Measurements from ENCODE around the gene TOP3A. TPM values are rescaled to one million over a fixed set of nuclear protein-coding genes. Genes with fewer than 3 reads are reported as not detected.
"Not testable (repeated sequence)": the region's sequence is repeated elsewhere in the genome, so short reads cannot be mapped to it uniquely, and the experiment has no call there.

Gene TOP3A
- total RNA-seq, 4 donors from 2014 or later = 12.0 to 79.0 (median 32.1) TPM

DNA sequence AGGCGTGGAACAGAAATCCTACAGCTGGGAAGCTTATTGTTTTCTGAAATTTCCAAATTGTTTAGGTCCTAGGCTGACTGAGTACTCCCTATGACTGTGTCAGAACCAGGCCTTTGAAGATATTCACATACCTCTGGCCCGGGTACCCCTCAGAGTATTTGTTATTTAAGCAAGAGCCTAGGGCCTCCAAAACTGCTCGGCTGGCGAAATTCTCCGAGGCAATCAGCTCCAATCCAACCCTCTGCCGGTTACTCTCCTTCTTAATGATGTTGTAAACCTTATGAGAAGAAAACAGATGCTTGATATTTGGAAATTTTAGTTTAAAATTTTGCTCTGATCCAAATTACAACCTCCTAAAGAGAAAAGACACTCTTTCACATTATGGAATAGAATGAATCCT lies 38.7 kb upstream of the TOP3A start:
- 90% methylated on average over 5 to 6 of the region's 6 CpGs for WGBS, 2 donors (ENCODE audit: low coverage in 1 of 2)
- Histone ChIP-seq H3K4me1 (no peaks in the 10 kb centered on the region), H3K9me3 (no peaks in the 10 kb centered on the region), H3K27ac (no peak overlapping the region), H3K4me3 (no peak overlapping the region), H3K27me3 (no peaks in the 10 kb centered on the region), H3K36me3 (peaks cover 0 to 28% (median 7%) of the 10 kb centered on the region in 4 donors)
- in situ Hi-C loops (cut with MboI; ENCODE audit: low pct_ligation_motif_present in 1 of 4, low pct_unique_long_range_greater_than_20kb in 1 of 4, low sequenced_read_pairs in 3 of 4) (no loop called here), intact Hi-C loops (cut with DNase I; ENCODE audit: low total_unique reads) (no loop called here)
- TF ChIP-seq EP300 (IDR thresholded peaks at IDR 0.05; ENCODE audit: low read depth) (no peak), POLR2AphosphoS5 (IDR thresholded peaks at IDR 0.05) (no peak), POLR2A (IDR thresholded peaks at IDR 0.05) (no peak)
- TF ChIP-seq, protein P1, sequence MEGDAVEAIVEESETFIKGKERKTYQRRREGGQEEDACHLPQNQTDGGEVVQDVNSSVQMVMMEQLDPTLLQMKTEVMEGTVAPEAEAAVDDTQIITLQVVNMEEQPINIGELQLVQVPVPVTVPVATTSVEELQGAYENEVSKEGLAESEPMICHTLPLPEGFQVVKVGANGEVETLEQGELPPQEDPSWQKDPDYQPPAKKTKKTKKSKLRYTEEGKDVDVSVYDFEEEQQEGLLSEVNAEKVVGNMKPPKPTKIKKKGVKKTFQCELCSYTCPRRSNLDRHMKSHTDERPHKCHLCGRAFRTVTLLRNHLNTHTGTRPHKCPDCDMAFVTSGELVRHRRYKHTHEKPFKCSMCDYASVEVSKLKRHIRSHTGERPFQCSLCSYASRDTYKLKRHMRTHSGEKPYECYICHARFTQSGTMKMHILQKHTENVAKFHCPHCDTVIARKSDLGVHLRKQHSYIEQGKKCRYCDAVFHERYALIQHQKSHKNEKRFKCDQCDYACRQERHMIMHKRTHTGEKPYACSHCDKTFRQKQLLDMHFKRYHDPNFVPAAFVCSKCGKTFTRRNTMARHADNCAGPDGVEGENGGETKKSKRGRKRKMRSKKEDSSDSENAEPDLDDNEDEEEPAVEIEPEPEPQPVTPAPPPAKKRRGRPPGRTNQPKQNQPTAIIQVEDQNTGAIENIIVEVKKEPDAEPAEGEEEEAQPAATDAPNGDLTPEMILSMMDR (IDR thresholded peaks at IDR 0.05) = no peak
- no peak for DNase-seq

DNA sequence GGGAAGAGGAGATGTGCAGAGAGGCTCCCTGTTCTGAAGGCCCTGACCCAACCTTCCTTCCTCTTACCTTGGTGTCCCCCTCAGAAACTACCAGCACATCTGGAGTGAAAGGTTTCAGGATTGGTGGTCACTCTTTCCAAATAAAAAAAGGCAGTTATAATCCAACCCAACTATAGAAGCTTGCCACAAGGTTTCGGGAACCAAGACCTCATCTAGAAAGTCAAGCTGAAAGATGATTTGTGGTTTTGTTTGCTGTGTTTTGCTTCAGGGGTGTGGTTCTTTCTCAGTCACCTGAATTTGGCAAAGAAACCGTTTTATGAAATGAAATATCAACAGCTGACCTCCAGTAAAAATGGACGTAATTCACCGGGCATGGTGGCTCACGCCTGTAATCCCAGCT lies 29.2 kb upstream of the TOP3A start:
- Histone ChIP-seq H3K4me3 (no peak overlapping the region), H3K4me1 (no peaks in the 10 kb centered on the region), H3K9me3 (no peaks in the 10 kb centered on the region), H3K27ac (no peak overlapping the region), H3K36me3 (peaks cover 0 to 37% (median 14%) of the 10 kb centered on the region in 4 donors), H3K27me3 (no peaks in the 10 kb centered on the region)
- 71 to 81% methylated on average over 5 of the region's 5 CpGs for WGBS, 2 donors (ENCODE audit: low coverage in 1 of 2)
- intact Hi-C loops (cut with DNase I; ENCODE audit: low total_unique reads) = no loop called here
- in situ Hi-C loops (cut with MboI; ENCODE audit: low pct_ligation_motif_present in 1 of 4, low pct_unique_long_range_greater_than_20kb in 1 of 4, low sequenced_read_pairs in 3 of 4) = no loop called here
- no peak for TF ChIP-seq POLR2AphosphoS5 (IDR thresholded peaks at IDR 0.05)
- no peak for TF ChIP-seq EP300 (IDR thresholded peaks at IDR 0.05; ENCODE audit: low read depth)
- TF ChIP-seq, protein P1 (IDR thresholded peaks at IDR 0.05) = no peak
- no peak for TF ChIP-seq POLR2A (IDR thresholded peaks at IDR 0.05)
- no peak for DNase-seq

DNA sequence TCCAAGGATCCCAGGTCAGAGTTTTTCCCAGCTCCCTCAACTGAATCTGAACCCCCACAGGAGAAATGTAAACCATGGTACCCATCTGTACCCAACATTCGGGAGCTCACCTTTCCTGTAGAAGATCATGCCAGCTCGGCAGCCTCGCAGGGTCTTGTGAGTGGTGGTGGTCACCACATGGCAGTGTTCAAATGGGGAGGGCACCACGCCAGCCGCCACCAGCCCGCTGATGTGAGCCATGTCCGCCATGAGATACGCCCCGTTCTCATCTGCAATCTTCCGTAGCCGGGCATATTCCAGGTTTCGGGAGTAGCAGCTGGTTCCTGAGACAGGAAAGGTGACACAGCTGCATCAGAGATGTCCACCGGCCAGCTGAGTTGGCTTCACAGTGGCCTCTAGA lies 25.1 kb upstream of the TOP3A start:
- in situ Hi-C loops (cut with MboI; ENCODE audit: low pct_ligation_motif_present in 1 of 4, low pct_unique_long_range_greater_than_20kb in 1 of 4, low sequenced_read_pairs in 3 of 4) = no loop called here

DNA sequence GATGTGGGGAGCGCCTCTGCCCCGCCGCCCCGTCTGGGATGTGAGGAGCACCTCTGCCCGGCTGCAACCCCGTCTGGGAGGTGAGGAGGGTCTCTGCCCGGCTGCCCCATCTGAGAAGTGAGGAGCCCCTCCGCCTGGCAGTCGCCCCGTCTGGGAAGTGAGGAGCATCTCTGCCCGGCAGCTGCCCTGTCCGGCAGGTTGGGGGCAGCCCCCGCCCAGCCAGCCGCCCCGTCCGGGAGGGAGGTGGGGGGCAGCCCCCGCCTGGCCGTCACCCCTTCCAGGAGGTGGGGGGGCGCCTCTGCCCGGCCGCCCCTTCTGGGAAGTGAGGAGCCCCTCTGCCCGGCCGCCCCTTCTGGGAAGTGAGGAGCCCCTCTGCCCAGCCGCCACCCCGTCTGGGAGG lies 23.4 kb upstream of the TOP3A start:
- H3K9me3 ChIP-seq; H3K27ac ChIP-seq; H3K4me1 ChIP-seq; H3K27me3 ChIP-seq; intact Hi-C loops (cut with DNase I; ENCODE audit: low total_unique reads); H3K4me3 ChIP-seq; in situ Hi-C loops (cut with MboI; ENCODE audit: low pct_ligation_motif_present in 1 of 4, low pct_unique_long_range_greater_than_20kb in 1 of 4, low sequenced_read_pairs in 3 of 4); DNase-seq: not testable (repeated sequence)
- peaks cover 0 to 32% (median 11%) of the 10 kb centered on the region in 4 donors for H3K36me3 ChIP-seq
- WGBS, 2 donors (ENCODE audit: low coverage in 1 of 2) = 98% methylated on average over 17 of the region's 25 CpGs; no CpG with 5 or more reads in 1 of the 2 donors

More for the DNA sequence above, 25.1 kb upstream of the TOP3A start:
- Histone ChIP-seq H3K27ac (no peak overlapping the region), H3K4me1 (no peaks in the 10 kb centered on the region), H3K4me3 (no peak overlapping the region), H3K27me3 (no peaks in the 10 kb centered on the region), H3K36me3 (peaks cover 0 to 29% (median 11%) of the 10 kb centered on the region in 4 donors), H3K9me3 (no peaks in the 10 kb centered on the region)
- TF ChIP-seq POLR2AphosphoS5 (IDR thresholded peaks at IDR 0.05) (no peak), EP300 (IDR thresholded peaks at IDR 0.05; ENCODE audit: low read depth) (no peak), POLR2A (IDR thresholded peaks at IDR 0.05) (no peak)
- TF ChIP-seq, protein P1 (IDR thresholded peaks at IDR 0.05) = no peak
- WGBS, 2 donors (ENCODE audit: low coverage in 1 of 2) = 99% methylated on average over 13 of the region's 13 CpGs; no CpG with 5 or more reads in 1 of the 2 donors
- DNase-seq = no peak
- intact Hi-C loops (cut with DNase I; ENCODE audit: low total_unique reads) = no loop called here

DNA sequence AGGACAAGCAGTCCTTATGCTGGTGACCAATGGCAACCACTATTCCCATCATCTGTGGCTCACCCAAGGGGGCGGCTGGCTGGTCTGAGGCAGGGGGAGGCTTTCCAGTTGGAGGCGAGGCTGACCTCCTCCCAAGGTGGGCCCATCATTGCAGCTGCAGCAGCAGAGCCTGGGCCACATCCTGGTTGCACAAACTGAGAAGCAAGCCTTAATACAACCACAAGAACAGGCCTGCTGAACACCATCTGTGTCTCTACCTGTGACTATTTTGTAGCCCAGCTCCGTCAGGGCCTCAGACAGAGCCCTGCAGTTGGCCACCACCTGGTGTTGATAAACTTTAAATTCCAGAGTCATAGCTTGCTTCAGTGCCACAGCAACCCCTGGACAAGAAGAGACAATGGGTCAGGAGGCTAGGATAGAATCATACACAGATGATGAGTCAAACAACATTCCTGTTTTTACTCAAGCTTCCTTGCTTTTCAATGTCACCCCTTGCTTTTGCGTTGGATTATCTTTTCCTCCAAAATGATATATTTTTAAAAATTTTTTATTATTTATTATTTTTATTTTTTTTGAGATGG lies 18.2 kb upstream of the TOP3A start:
- TF ChIP-seq POLR2A (IDR thresholded peaks at IDR 0.05) (no peak), POLR2AphosphoS5 (IDR thresholded peaks at IDR 0.05) (no peak), EP300 (IDR thresholded peaks at IDR 0.05; ENCODE audit: low read depth) (no peak)
- TF ChIP-seq, protein P1 (IDR thresholded peaks at IDR 0.05) = no peak
- Histone ChIP-seq H3K4me3 (no peak overlapping the region), H3K27ac (no peak overlapping the region), H3K4me1 (no peaks in the 10 kb centered on the region), H3K27me3 (no peaks in the 10 kb centered on the region), H3K9me3 (no peaks in the 10 kb centered on the region), H3K36me3 (peaks cover 0 to 23% (median 0%) of the 10 kb centered on the region in 4 donors)
- WGBS, 2 donors (ENCODE audit: low coverage in 1 of 2) = 81 to 88% methylated on average over 1 to 4 of the region's 4 CpGs
- intact Hi-C loops (cut with DNase I; ENCODE audit: low total_unique reads) = no loop called here
- in situ Hi-C loops (cut with MboI; ENCODE audit: low pct_ligation_motif_present in 1 of 4, low pct_unique_long_range_greater_than_20kb in 1 of 4, low sequenced_read_pairs in 3 of 4) = no loop called here
- DNase-seq = no peak

Measured in transverse colon (tissue), 4 donors.